ENCODE data around the gene GPR132. TPM values are rescaled to one million over a fixed set of nuclear protein-coding genes. Genes with fewer than 3 reads are reported as not detected.
"Not testable (repeated sequence)": the region's sequence is repeated elsewhere in the genome, so short reads cannot be mapped to it uniquely, and the experiment has no call there.

Gene GPR132
- 10 to 100 TPM; 41.4 to 42.8 TPM for total RNA-seq

GRCh38 chr14:105065280-105066228, at the start of gene GPR132:
TSS of gene GPR132 (minus strand) at chr14:105065430. CDS start at chr14:105055420, 10,010 bp downstream.
- ChIA-PET POLR2A (interaction anchor here (0.6 to 2.0 kb wide), 9 partner anchors 9 to 438 kb away, joined by 3 to 11 read pairs (median 6); partner anchors contain the start of genes BRF1 and CDCA4), CTCF (interaction anchor here (1.3 to 3.8 kb wide), 8 partner anchors 10 to 90 kb away, joined by 5 to 20 read pairs (median 9); partner anchors contain the start of gene CDCA4)

- CTCF ChIA-PET = interaction anchor here (0.7 kb wide), 1 partner anchor 19 kb away, joined by 3 read pairs; no protein-coding TSS in a partner anchor
- POLR2A ChIA-PET = not testable (repeated sequence)
Observed at GRCh38 chr14:105109243-105109642, 44.0 kb upstream of the GPR132 start.

GRCh38 chr14:105108516-105108864, 43.3 kb upstream of the GPR132 start:
- ChIA-PET POLR2A (no interaction called here), CTCF (no interaction called here)

GRCh38 chr14:105107781-105108515, 42.7 kb upstream of the GPR132 start:
- ChIA-PET CTCF (interaction anchor here (0.9 kb wide), 1 partner anchor 14 kb away, joined by 3 read pairs; no protein-coding TSS in a partner anchor), POLR2A (no interaction called here)

GRCh38 chr14:105107351-105107750, 42.1 kb upstream of the GPR132 start:
- ChIA-PET CTCF (interaction anchor here (0.9 kb wide), 1 partner anchor 13 kb away, joined by 3 read pairs; no protein-coding TSS in a partner anchor), POLR2A (no interaction called here)

GRCh38 chr14:105105158-105105557, 39.9 kb upstream of the GPR132 start:
- CTCF ChIA-PET = interaction anchor here (1.4 to 1.8 kb wide), 2 partner anchors 13 to 15 kb away, joined by 3 read pairs; no protein-coding TSS in a partner anchor
- POLR2A ChIA-PET = no interaction called here

GRCh38 chr14:105102893-105103292, 37.7 kb upstream of the GPR132 start:
- ChIA-PET POLR2A (no interaction called here), CTCF (no interaction called here)

GRCh38 chr14:105102361-105102870, 37.2 kb upstream of the GPR132 start:
- ChIA-PET POLR2A (no interaction called here), CTCF (no interaction called here)

GRCh38 chr14:105100910-105101309, 35.7 kb upstream of the GPR132 start:
- ChIA-PET POLR2A (no interaction called here), CTCF (no interaction called here)

- POLR2A ChIA-PET = no interaction called here
Observed at GRCh38 chr14:105099778-105100177, 34.5 kb upstream of the GPR132 start.

GRCh38 chr14:105098316-105098715, 33.1 kb upstream of the GPR132 start:
- ChIA-PET POLR2A (no interaction called here), CTCF (interaction anchor here (0.9 kb wide), 1 partner anchor 8 kb away, joined by 3 read pairs; no protein-coding TSS in a partner anchor)

More at GRCh38 chr14:105099778-105100177, 34.5 kb upstream of the GPR132 start:
- CTCF ChIA-PET = no interaction called here

- POLR2A ChIA-PET = no interaction called here
- CTCF ChIA-PET = no interaction called here
Observed at GRCh38 chr14:105097794-105098127, 32.5 kb upstream of the GPR132 start.

- POLR2A ChIA-PET = no interaction called here
- CTCF ChIA-PET = no interaction called here
Observed at GRCh38 chr14:105096206-105096875, 31.1 kb upstream of the GPR132 start.

GRCh38 chr14:105095236-105095805, 30.1 kb upstream of the GPR132 start:
- ChIA-PET POLR2A (no interaction called here), CTCF (interaction anchor here (1.6 kb wide), 1 partner anchor 9 kb away, joined by 6 read pairs; no protein-coding TSS in a partner anchor)

- ChIA-PET CTCF (interaction anchor here (0.9 to 1.6 kb wide), 3 partner anchors 8 to 65 kb away, joined by 3 to 6 read pairs (median 5); no protein-coding TSS in a partner anchor), POLR2A (no interaction called here)
Observed at GRCh38 chr14:105094193-105094907, 29.1 kb upstream of the GPR132 start.

- ChIA-PET POLR2A (no interaction called here), CTCF (interaction anchor here (0.9 to 1.3 kb wide), 2 partner anchors 14 to 66 kb away, joined by 3 to 5 read pairs; no protein-coding TSS in a partner anchor)
Observed at GRCh38 chr14:105093431-105094192, 28.4 kb upstream of the GPR132 start.

- ChIA-PET CTCF (no interaction called here), POLR2A (no interaction called here)
Observed at GRCh38 chr14:105093038-105093430, 27.8 kb upstream of the GPR132 start.

Measured in activated CD8-positive, alpha-beta memory T cell treated with anti-CD3 and anti-CD28 coated beads for 36 hours (primary cell).